Activated CD8-positive, alpha-beta T cell treated with anti-CD3 and anti-CD28 coated beads for 36 hours (primary cell): ENCODE measurements around the gene THOC2. TPM values are rescaled to one million over a fixed set of nuclear protein-coding genes. Genes with fewer than 3 reads are reported as not detected.

Experiments used
- ATAC-seq: fragments of 200-7000 bp; cut with Tn5 transposase; one replicate; pipeline ENCODE4 v1.10.0; 2021; ENCODE audit warnings: mild to moderate bottlenecking, moderate library complexity
- CTCF ChIA-PET: fragments of 350-600 bp; sonication (Branson Sonifier 250); formaldehyde crosslinking; loops from one replicate; lab custom pipeline; 2021; ENCODE audit warnings: antibody characterized with exemption; lab: Charles Lee
- POLR2A ChIA-PET: fragments of 350-600 bp; sonication (Branson Sonifier 250); formaldehyde crosslinking; loops from one replicate; lab custom pipeline; 2021; ENCODE audit warnings: antibody characterized with exemption; lab: Charles Lee
- DNase-seq: peaks from one replicate; pipeline ENCODE4 v3.0.0-alpha.2; 2020
- H3K27ac Mint-ChIP-seq: one replicate; pipeline ENCODE4 v1.8.0; 2021; ENCODE audit warnings: mild to moderate bottlenecking, mixed read lengths
- H3K27me3 Mint-ChIP-seq: one replicate; pipeline ENCODE4 v1.8.0; 2021; ENCODE audit warnings: mixed read lengths
- H3K36me3 Mint-ChIP-seq: one replicate; pipeline ENCODE4 v1.8.0; 2021; ENCODE audit warnings: low read depth, mixed read lengths
- H3K4me1 Mint-ChIP-seq: one replicate; pipeline ENCODE4 v1.8.0; 2021; ENCODE audit warnings: low read depth, mixed read lengths
- H3K4me3 Mint-ChIP-seq: one replicate; pipeline ENCODE4 v1.8.0; 2021; ENCODE audit warnings: mild to moderate bottlenecking, moderate library complexity, mixed read lengths
- H3K9me3 Mint-ChIP-seq: one replicate; pipeline ENCODE4 v1.8.0; 2021; ENCODE audit warnings: mixed read lengths
- CTCF ChIP-seq: fragments of 200-600 bp; IDR thresholded peaks from one replicate; pipeline ENCODE4 v1.8.0; 2022; ENCODE audit warnings: antibody characterized with exemption, mild to moderate bottlenecking
- intact Hi-C: fragments of 100-400 bp; cut with micrococcal nuclease; formaldehyde crosslinking; loops from one replicate; pipeline ENCODE4 v1.10.0; 2022
- total RNA-seq, 2 experiments: library from RNA; stranded (reverse); gene quantifications; one replicate each; pipeline ENCODE4 v1.2.3, GENCODE V29; 2021

The THOC2 gene
- total RNA-seq, 2 experiments from 2014 or later, result 72.3 to 83.6 TPM

DNA sequence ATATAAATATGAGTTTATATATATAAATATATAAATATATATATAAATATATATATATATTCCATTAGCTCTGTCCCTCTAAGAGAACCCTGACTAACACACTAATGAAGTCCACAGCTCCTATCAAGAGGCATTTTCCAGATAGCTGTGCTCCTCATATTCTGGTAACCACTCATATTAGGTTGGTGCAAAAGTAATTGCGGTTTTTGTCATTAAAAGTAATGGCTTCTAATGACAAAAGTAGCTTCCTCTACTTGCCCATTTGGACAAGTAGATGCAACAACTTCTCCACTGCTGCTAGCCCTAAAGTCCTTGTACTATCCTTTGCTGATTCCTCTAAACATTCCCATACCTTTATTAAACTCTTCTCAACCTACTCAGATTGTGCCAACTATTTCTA, 182.0 kb downstream of the THOC2 start:
- intact Hi-C loops, result no loop called here
- ATAC-seq, result no peak
- POLR2A ChIA-PET, result no interaction called here

More for the DNA sequence above, 182.0 kb downstream of the THOC2 start:
- Mint-ChIP-seq H3K36me3 (no peaks in the 10 kb centered on the region), H3K27me3 (no peaks in the 10 kb centered on the region), H3K9me3 (no peaks in the 10 kb centered on the region), H3K27ac (no peak overlapping the region), H3K4me1 (no peaks in the 10 kb centered on the region), H3K4me3 (no peak overlapping the region)
- no peak for DNase-seq
- no peak for TF ChIP-seq CTCF
- CTCF ChIA-PET, result no interaction called here

Other genes starting within 250 kb of the THOC2 start
- gene XIAP, start 127.0 kb upstream of the THOC2 start, total RNA-seq, result 10 to 100 TPM; 19.4 to 25.6 TPM
- gene STAG2, start 228.7 kb upstream of the THOC2 start, total RNA-seq, result 10 to 100 TPM; 93.9 to 98.4 TPM